Activated effector memory CD4-positive, alpha-beta T cell treated with anti-CD3 and anti-CD28 coated beads, Interleukin-2, amount 50 U/mL, for 16 hours (primary cell): ENCODE measurements around the gene PGAP6.
"Not testable (repeated sequence)": the region's sequence is repeated elsewhere in the genome, so short reads cannot be mapped to it uniquely, and the experiment has no call there.

Source experiments
- DNase-seq: peaks from one replicate; pipeline ENCODE4 v3.0.0-alpha.2; 2020

PGAP6 gene

DNA sequence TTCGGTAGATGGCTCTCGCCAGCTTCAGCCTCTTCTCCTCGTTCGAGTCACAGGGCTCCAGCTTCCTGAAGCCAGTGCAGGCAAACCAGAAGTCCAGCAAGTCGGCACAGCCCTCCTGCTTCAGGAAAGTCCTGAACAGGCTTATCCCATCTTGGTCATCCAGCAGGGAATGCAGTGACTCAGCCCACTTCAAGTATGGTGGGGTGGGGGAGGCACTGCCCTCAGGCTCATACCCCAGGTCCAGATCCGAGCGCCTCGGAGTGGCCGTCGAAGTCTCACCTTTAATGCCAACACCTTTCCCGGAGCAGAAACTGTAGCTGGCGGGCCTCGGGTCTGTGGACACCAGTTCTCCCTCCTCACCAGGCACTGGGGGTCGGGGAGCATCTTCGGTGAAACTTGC is 35.2 kb downstream of the PGAP6 start:
- DNase-seq: no peak

DNA sequence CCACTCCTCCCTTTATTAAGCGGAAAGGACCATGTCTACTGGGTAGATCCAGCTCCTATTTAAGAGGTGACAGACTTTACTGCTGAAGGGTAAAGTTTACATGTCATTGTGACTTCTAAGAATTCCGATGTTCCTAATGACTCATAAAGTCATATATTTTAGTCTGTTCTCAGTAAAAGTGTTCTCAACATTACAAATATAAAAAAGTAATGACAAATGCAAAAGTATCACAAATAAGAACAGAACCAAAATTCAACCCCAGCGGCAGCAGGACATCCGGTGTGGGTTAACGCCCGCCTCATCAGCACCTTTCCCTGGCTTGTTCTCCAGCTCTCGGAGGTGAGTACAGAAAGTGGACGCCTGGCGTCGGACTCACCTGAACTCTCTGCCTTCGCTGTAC is 36.0 kb downstream of the PGAP6 start:
- no peak for DNase-seq

DNA sequence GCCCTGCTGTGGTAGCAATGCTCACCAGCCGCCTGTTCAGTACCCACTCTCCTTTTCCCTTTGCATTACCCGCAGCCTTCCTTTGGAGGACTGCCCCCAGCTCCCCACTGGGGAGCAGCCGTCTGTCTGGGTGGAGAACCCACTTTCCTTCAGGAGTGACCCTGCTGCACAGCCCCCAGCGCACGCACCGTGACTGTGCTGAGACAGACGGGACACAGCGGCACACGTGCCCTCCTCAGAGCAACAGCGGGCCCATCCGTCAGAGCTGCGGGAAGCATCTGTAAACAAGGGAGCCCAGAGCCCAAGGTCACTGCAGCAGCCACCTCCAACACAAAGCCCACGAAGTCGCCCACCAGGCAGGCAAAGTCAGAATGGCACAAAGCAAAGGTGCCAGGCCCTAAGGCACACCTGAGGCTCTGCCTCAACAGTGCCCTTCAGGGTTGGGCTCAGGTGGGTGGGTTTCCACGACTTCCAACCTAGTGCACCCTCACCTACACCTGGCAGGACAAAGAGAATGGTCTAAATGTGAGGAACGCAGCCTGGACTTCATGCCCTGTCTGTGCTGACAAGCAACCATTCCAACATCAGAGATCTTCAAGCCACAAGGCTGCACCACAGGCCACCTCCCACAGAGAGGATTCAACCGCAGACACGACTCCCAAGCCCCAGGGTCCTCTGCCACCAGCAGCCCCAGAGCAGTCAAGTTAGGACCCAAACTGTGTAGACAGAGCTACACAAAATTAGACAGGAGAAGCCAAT is 39.1 kb downstream of the PGAP6 start:
- no peak for DNase-seq

DNA sequence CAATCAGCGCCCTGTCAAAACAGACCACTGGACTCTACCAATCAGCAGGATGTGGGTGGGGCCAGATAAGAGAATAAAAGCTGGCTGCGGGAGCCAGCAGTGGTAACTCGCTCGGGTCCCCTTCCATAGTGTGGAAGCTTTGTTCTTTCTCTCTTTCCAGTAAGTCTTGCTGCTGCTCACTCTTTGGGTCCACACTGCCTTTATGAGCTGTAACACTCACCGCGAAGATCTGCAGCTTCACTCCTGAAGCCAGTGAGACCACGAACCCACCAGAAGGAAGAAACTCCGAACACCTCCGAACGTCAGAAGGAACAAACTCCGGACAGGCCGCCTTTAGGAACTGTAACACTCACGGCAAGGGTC is 39.8 kb downstream of the PGAP6 start:
- DNase-seq: not testable (repeated sequence)

- DNase-seq: not testable (repeated sequence)
Measured at GRCh38 chr16:341095-341973, 40.4 kb downstream of the PGAP6 start.

GRCh38 chr16:340370-341091 is 41.2 kb downstream of the PGAP6 start:
- DNase-seq: no peak

- no peak for DNase-seq
Measured at GRCh38 chr16:339680-340079, 42.1 kb downstream of the PGAP6 start.

GRCh38 chr16:337975-338575 is 43.7 kb downstream of the PGAP6 start:
- DNase-seq: no peak

- DNase-seq: no peak
Measured at GRCh38 chr16:337437-337836, 44.3 kb downstream of the PGAP6 start.

- DNase-seq: no peak
Measured at GRCh38 chr16:336269-336668, 45.5 kb downstream of the PGAP6 start.

- DNase-seq: not testable (repeated sequence)
Measured at GRCh38 chr16:334861-335632, 46.7 kb downstream of the PGAP6 start.

DNA sequence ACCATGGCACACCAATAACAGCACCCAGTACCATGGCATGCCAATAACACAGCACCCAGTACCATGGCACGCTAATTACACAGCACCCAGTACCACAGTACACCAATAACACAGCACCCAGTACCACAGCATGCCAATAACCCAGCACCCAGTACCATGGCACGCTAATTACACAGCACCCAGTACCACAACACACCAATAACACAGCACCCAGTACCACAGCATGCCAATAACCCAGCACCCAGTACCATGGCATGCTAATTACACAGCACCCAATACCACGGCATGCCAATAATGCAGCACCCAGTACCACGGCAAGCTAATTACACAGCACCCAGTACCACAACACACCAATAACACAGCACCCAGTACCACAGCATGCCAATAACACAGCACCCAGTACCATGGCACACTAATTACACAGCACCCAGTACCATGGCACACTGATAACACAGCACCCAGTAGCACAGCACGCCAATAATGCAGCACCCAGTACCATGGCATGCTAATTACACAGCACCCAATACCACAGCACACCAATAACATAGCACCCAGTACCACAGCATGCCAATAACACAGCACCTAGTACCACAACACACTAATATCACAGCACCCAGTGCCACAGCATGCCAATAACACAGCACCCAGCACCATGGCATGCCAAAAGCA is 47.5 kb downstream of the PGAP6 start:
- DNase-seq: not testable (repeated sequence)

DNA sequence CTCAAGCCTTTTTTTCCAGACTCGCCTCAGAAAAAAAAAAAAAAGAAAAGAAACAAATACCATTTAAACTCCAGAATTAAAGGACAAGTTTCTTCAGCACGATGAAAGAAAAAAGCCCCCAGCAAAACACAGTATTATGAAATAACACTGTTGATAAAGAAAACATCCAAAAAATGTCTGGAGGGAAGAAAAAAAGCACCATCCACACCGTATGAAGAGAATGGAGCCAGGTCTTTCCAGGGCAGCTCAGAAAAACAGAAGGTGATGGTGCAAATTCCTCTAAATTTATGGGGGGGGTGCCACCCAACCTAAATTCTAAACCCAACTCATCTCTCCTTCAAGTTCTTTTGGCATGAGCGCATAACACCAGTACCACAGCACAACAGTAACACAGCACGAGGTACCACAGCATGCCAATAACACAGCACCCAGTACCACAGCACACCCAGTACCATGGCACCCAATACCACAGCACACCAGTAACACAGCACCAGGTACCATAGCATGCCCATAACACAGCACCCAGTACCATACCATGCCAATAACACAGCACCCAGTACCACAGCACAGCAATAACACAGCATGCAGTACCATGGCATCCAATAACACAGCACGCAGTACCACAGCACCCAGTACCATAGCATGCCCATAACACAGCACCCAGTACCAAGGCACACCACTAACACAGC is 48.2 kb downstream of the PGAP6 start:
- DNase-seq: no peak

- DNase-seq: not testable (repeated sequence)
Measured at GRCh38 chr16:331181-331814, 50.5 kb downstream of the PGAP6 start.

- no peak for DNase-seq
Measured at GRCh38 chr16:330741-331140, 51.0 kb downstream of the PGAP6 start.

- DNase-seq: no peak
Measured at GRCh38 chr16:325375-326145, 56.2 kb downstream of the PGAP6 start.

- peak; percentile 87 for DNase-seq
Measured at GRCh38 chr16:324451-325334, 57.1 kb downstream of the PGAP6 start.

GRCh38 chr16:324201-324450 is 57.7 kb downstream of the PGAP6 start:
- no peak for DNase-seq
